ENCODE data around the gene SKAP2.

The SKAP2 gene

DNA sequence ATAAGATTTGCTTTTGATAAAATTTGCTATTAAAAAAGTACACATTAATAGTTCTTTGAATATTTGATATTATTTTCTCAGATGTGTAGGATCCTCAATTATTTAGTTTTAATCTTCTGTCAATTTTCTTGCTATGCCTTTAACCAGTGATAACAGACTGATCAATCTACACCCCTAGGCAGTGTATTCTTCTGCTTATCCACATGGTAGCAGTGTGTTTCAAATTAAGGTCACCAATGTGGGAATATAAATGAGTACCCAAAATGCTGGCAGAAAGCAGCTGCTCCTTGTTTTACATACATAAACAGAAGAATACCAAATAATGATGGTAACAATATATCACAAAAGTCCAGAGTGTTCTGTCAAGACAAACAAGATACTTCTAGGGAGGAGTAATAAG is 87.0 kb downstream of the SKAP2 start:
- no peak overlapping the region for H3K4me3 ChIP-seq (ENCODE audit: low read length)
- no peak for DNase-seq (ENCODE audit: low read depth)
- TF ChIP-seq, protein P1, sequence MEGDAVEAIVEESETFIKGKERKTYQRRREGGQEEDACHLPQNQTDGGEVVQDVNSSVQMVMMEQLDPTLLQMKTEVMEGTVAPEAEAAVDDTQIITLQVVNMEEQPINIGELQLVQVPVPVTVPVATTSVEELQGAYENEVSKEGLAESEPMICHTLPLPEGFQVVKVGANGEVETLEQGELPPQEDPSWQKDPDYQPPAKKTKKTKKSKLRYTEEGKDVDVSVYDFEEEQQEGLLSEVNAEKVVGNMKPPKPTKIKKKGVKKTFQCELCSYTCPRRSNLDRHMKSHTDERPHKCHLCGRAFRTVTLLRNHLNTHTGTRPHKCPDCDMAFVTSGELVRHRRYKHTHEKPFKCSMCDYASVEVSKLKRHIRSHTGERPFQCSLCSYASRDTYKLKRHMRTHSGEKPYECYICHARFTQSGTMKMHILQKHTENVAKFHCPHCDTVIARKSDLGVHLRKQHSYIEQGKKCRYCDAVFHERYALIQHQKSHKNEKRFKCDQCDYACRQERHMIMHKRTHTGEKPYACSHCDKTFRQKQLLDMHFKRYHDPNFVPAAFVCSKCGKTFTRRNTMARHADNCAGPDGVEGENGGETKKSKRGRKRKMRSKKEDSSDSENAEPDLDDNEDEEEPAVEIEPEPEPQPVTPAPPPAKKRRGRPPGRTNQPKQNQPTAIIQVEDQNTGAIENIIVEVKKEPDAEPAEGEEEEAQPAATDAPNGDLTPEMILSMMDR (conservative IDR thresholded peaks at IDR 0.05; ENCODE audit: low read length): no peak

- H3K4me3 ChIP-seq (ENCODE audit: low read length): no peak overlapping the region
- TF ChIP-seq, protein P1 (conservative IDR thresholded peaks at IDR 0.05; ENCODE audit: low read length): no peak
- DNase-seq (ENCODE audit: low read depth): no peak
These were observed 103.9 kb downstream of the SKAP2 start for GRCh38 chr7:26760501-26760900.

DNA sequence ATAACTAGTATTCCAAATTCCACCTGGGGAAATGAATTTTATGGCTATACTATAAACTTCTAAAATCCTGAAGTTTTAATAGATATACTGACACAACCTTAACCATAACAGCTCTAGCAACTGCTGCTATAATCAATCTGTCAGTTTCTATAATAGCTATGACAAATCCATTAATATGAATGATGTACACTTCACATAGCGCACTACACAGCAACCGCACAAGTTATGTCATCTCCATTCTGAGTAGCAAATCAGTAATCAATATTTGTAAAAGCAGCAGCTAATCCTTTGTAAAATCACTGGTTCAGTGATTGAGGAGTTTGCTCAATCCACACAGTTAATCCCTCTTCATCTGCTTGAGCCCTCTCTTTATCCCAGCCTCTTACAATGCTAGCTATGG is 105.3 kb downstream of the SKAP2 start:
- DNase-seq (ENCODE audit: low read depth): no peak
- TF ChIP-seq, protein P1 (conservative IDR thresholded peaks at IDR 0.05; ENCODE audit: low read length): no peak
- H3K4me3 ChIP-seq (ENCODE audit: low read length): no peak overlapping the region

DNA sequence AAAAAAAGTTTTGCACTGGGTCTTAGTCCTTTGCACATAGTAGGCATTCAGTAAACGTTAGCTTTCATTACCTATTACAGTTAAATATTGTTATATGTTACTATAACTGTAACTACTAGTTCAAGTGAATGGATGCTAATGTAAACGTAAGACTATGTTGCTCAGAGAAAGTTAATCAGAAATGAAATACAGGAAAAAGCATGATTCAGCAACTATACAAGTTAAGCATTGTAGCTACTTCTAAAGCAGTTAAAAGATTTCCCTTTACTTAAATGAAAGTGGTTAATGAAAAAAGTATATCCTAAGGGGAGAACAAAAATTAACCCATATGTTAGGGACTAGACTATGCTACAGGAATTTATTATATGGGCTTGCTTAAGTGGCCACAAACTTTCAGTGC is 121.2 kb downstream of the SKAP2 start:
- TF ChIP-seq, protein P1 (conservative IDR thresholded peaks at IDR 0.05; ENCODE audit: low read length): no peak
- no peak overlapping the region for H3K4me3 ChIP-seq (ENCODE audit: low read length)
- DNase-seq (ENCODE audit: low read depth): no peak

GRCh38 chr7:26735976-26736600 is 128.3 kb downstream of the SKAP2 start:
- DNase-seq (ENCODE audit: low read depth): no peak
- H3K4me3 ChIP-seq (ENCODE audit: low read length): no peak overlapping the region
- TF ChIP-seq, protein P1 (conservative IDR thresholded peaks at IDR 0.05; ENCODE audit: low read length): no peak

DNA sequence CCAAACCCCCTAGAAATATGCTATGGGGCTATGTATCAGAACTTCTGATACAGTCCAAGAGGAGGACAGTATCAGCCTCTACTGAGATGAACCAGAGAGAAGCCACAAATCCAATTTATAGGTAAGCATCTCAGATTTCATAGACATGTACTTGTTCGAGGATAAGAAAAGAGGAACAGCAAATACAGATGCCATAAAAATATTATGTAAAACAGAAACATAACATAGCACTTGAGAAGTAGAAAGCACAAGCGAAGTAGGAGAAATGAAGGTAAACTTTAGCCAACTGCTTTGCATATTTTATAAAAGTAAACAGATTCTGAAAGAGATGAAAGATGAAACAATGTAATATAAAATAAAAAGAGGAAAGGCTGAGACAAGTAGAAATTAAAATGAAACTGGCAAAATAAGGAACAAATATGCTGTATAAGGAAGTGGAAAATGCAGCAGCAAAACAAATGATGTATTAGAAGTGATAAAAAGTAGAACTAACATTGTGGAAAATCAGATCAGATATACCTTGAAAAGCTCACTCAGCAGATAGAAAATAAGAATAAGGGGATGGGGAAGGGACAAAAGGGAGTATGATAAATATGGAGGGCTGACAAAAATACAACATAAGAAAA is 135.1 kb downstream of the SKAP2 start:
- no peak overlapping the region for H3K4me3 ChIP-seq (ENCODE audit: low read length)
- DNase-seq (ENCODE audit: low read depth): no peak
- TF ChIP-seq, protein P1 (conservative IDR thresholded peaks at IDR 0.05; ENCODE audit: low read length): no peak

- DNase-seq (ENCODE audit: low read depth): no peak
- TF ChIP-seq, protein P1 (conservative IDR thresholded peaks at IDR 0.05; ENCODE audit: low read length): no peak
- no peak overlapping the region for H3K4me3 ChIP-seq (ENCODE audit: low read length)
These were observed 138.3 kb downstream of the SKAP2 start for GRCh38 chr7:26726051-26726450.

Data from AG10803 (cell line).